Naive thymus-derived CD8-positive, alpha-beta T cell (primary cell): ENCODE data around the gene POLR3K. TPM values are rescaled to one million over a fixed set of nuclear protein-coding genes. Genes with fewer than 3 reads are reported as not detected.

Source experiments
- ATAC-seq, 2 donors: fragments of 150-1000 bp; cut with Tn5 transposase in 1 of 2; sonication (Bioruptor Pico), chemical (Tn5 transposase) in 1 of 2; 1 replicate in 1 of 2; 2 replicates in 1 of 2; pipeline ENCODE4 v1.10.0; 2021; ENCODE audit warnings: mild to moderate bottlenecking in 2 of 2, moderate library complexity in 2 of 2
- POLR2A ChIA-PET: fragments of 350-600 bp; sonication (Branson Sonifier 250); formaldehyde crosslinking; loops from one replicate; lab custom pipeline; 2021; ENCODE audit warnings: antibody characterized with exemption; lab: Charles Lee
- DNase-seq, 10 donors: peaks; one replicate each; pipeline versions ENCODE4 v3.0.0 to v3.0.0-alpha.2; 2020 to 2022
- H3K27ac Mint-ChIP-seq, 10 donors: one replicate each; pipeline ENCODE4 v1.8.0; 2020 to 2022; ENCODE audit warnings: mild to moderate bottlenecking in 10 of 10, mixed read lengths in 10 of 10, moderate library complexity in 4 of 10, inconsistent platforms in 1 of 10
- H3K27me3 Mint-ChIP-seq, 5 donors: one replicate each; pipeline ENCODE4 v1.8.0; 2021 to 2022; ENCODE audit warnings: mixed read lengths in 5 of 5
- H3K36me3 Mint-ChIP-seq, 3 donors: one replicate each; pipeline ENCODE4 v1.8.0; 2020 to 2022; ENCODE audit warnings: mixed read lengths in 3 of 3, mild to moderate bottlenecking in 2 of 3, inconsistent platforms in 1 of 3
- H3K4me1 Mint-ChIP-seq, 4 donors: one replicate each; pipeline ENCODE4 v1.8.0; 2021 to 2022; ENCODE audit warnings: mixed read lengths in 4 of 4
- H3K4me3 Mint-ChIP-seq, 10 donors: one replicate each; pipeline ENCODE4 v1.8.0; 2020 to 2022; ENCODE audit warnings: mild to moderate bottlenecking in 10 of 10, mixed read lengths in 10 of 10, moderate library complexity in 6 of 10, inconsistent platforms in 1 of 10
- H3K9me3 Mint-ChIP-seq, 9 donors: one replicate each; pipeline ENCODE4 v1.8.0; 2020 to 2022; ENCODE audit warnings: mixed read lengths in 9 of 9, mild to moderate bottlenecking in 3 of 9, inconsistent platforms in 1 of 9, moderate library complexity in 1 of 9
- polyA plus RNA-seq, 3 donors: library from polyadenylated mRNA; unstranded; fragments of 300-500 nt; fragmentation: Illumina TruSeq; gene quantifications; one replicate each; pipeline ENCODE4 v1.2.3, GENCODE V29; 2021
- total RNA-seq, 8 experiments: library from RNA in 2 of 8; stranded (reverse) in 2 of 8; gene quantifications; one replicate each; pipeline ENCODE4 v1.2.3 and lab custom pipeline; 2021 to 2026

POLR3K gene
- total and polyA plus RNA-seq, 5 experiments from 2014 or later = 16.2 to 29.5 (median 20.9) TPM

DNA sequence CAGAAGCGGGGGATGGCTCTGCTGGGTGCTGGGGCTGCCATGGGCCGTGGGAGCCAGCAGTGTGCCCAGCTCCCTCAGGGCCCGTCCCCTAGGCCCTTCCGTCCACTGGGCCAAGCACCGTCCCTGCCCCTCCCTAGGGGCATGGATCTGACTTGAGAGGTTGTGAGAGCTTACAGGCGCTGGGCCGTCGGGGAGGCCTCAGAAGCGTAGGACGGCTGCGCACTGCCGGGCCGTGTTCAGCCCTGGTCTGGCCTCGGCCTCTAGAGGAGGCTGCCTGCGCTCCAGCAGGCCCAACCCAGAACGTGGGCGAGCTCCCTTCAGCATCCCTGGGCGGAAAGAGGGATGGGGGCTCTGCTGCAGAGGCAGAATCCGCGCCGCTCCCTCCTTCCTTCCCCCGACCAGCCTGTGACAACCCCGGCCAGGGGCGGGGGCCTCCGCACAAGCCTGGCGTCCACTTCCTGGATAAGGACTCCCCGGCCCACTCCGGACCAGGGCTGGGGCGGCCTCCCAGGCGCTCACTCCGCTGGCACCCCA, 23.9 kb upstream of the POLR3K start:
- POLR2A ChIA-PET = interaction anchor here (0.6 to 1.6 kb wide), 4 partner anchors 10 to 24 kb away, joined by 3 to 7 read pairs (median 4); partner anchors contain the start of genes POLR3K and SNRNP25

DNA sequence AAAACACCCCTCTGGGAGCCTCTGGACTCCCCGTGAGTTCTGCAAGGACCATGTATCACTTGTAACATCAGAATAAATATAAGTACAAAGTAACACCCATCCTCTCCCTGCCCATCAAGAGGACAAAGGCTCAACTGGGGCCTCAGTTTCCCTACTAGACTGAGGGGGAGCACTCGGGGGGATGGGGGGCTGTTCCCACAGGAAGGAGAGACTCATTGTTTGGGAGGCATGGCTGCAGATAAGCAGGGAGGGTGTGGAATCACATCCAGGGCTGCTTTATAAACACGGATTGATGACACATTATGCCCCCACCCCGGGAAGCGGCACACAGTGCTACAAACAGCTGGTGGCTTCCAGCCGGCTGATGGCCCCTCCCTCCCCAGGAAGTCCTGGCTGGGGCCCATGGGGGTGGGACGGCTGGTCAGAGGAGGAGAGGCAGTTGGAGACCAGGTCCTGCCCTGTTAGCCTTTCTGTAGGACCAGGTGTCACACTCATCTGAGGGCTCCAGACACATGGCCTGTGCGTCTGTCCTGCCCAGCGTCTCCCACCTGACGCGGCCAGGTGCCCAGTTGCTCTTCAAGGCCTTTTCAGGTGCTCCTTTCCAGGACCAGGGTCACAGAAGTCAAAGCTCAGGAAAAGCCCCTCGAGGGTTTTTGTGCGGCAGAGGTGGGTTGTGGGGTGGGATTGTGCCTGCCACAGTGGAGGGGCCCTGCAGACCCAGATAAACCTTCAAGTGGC, 23.3 kb upstream of the POLR3K start:
- Mint-ChIP-seq H3K36me3 (peaks cover 0 to 7% (median 0%) of the 10 kb centered on the region in 3 donors), H3K4me3 (peak overlapping the region; percentile 65 to 87 (median 77)), H3K27ac (peak overlapping the region in 6 of 10 donors; percentile 17 to 80 (median 76)), H3K27me3 (peaks cover 9 to 22% (median 15%) of the 10 kb centered on the region in 5 donors), H3K4me1 (peaks cover 19 to 37% (median 30%) of the 10 kb centered on the region in 4 donors), H3K9me3 (no peaks in the 10 kb centered on the region)
- POLR2A ChIA-PET = interaction anchor here (0.6 to 1.6 kb wide), 4 partner anchors 11 to 23 kb away, joined by 3 to 7 read pairs (median 4); partner anchors contain the start of genes POLR3K and SNRNP25
- DNase-seq = no peak
- no peak for ATAC-seq

More for the DNA sequence above, 23.9 kb upstream of the POLR3K start:
- Mint-ChIP-seq H3K36me3 (peaks cover 0 to 7% (median 0%) of the 10 kb centered on the region in 3 donors), H3K27me3 (peaks cover 9 to 22% (median 15%) of the 10 kb centered on the region in 5 donors), H3K27ac (peak overlapping the region in 2 of 10 donors; percentile 36 to 79), H3K4me3 (peak overlapping the region; percentile 65 to 87 (median 77)), H3K4me1 (peaks cover 19 to 37% (median 30%) of the 10 kb centered on the region in 4 donors), H3K9me3 (no peaks in the 10 kb centered on the region)
- DNase-seq (peak in 5 of 10 donors; percentile 15 to 30 (median 24)), ATAC-seq (peak; percentile 31 to 42)

DNA sequence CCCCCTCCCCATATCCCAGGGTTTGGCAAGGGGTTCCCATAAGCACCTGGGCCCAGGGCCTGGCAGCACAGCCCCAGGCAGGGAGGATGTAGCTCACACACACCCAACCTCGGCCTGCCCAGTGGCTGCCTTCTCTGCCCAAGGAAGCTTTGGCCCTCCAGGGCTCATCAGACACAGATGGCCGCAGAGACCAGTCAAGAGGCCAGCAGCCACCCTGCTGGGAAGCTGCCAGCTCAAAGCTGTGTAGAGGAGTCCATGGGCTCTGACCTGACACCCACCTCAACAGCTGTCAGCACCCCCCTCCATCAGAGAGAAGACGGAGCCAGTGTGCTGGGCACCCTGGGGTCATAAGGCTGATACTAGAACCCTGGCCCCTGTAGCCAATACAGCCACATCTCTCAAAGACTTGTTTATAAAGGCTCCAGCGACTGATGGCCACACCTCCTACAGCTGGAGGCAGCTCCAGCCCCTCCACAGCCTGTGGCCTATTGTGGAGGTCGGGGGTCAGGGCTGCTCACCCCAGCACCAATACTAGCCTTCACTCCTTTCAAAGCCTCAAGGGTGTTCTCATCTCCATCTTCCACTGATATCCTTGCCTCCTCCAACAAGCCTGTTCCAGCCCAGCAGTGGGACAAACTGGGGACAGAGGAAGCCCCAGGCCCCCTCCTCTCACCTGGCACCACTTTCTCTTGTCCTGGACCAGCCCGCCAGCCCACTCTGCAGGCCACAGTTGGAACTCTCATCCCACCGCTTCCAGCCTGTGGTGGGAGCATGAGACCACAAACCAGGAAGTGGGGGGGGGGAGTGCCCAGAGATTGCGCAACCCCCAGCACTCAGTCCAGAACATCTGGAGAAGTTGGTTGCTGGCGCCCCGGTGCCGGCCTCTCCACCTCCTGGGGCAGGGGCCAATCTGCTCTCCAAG, 22.4 kb upstream of the POLR3K start:
- Mint-ChIP-seq H3K27me3 (peaks cover 11 to 25% (median 15%) of the 10 kb centered on the region in 5 donors), H3K36me3 (peaks cover 0 to 7% (median 0%) of the 10 kb centered on the region in 3 donors), H3K4me3 (peak overlapping the region in 8 of 10 donors; percentile 47 to 82 (median 76)), H3K27ac (peak overlapping the region in 4 of 10 donors; percentile 17 to 57 (median 28)), H3K4me1 (peaks cover 16 to 34% (median 32%) of the 10 kb centered on the region in 4 donors), H3K9me3 (no peaks in the 10 kb centered on the region)
- ATAC-seq = no peak
- POLR2A ChIA-PET = interaction anchor here (0.6 to 1.3 kb wide), 2 partner anchors 8 to 193 kb away, joined by 3 read pairs; no protein-coding TSS in a partner anchor
- DNase-seq = no peak

DNA sequence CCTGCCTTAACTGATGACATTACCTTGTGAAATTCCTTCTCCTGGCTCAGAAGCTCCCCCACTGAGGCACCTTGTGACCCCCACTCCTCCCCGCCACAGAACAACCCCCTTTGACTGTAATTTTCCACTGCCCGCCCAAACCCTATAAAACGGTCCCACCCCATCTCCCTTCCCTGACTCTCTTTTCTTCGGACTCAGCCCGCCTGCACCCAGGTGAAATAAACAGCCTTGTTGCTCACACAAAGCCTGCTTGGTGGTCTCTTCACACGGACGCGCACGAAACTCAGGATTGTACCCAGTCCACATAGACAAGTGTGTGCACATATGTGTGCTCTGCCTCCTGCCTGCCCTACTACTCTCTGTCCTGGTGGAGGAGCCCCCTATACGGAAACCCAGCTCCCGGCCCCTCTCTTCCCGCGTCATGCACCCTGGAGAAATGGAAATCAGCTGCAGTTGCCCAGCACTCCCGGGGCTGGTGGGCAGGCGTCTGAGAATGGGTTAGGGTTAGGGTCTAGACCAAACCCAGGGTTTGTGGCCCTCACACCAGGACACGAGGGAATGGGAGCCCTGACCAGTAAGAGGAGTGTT, 21.4 kb upstream of the POLR3K start:
- H3K4me1 Mint-ChIP-seq = peaks cover 16 to 34% (median 30%) of the 10 kb centered on the region in 4 donors
- peak overlapping the region in 2 of 10 donors; percentile 25 to 35 for H3K4me3 Mint-ChIP-seq
- no peak for DNase-seq
- H3K27ac Mint-ChIP-seq = no peak overlapping the region
- peaks cover 14 to 34% (median 18%) of the 10 kb centered on the region in 5 donors for H3K27me3 Mint-ChIP-seq
- POLR2A ChIA-PET = interaction anchor here (0.6 to 1.3 kb wide), 2 partner anchors 9 to 194 kb away, joined by 3 read pairs; no protein-coding TSS in a partner anchor
- H3K36me3 Mint-ChIP-seq = peaks cover 0 to 6% (median 0%) of the 10 kb centered on the region in 3 donors
- no peak for ATAC-seq
- H3K9me3 Mint-ChIP-seq = no peaks in the 10 kb centered on the region

DNA sequence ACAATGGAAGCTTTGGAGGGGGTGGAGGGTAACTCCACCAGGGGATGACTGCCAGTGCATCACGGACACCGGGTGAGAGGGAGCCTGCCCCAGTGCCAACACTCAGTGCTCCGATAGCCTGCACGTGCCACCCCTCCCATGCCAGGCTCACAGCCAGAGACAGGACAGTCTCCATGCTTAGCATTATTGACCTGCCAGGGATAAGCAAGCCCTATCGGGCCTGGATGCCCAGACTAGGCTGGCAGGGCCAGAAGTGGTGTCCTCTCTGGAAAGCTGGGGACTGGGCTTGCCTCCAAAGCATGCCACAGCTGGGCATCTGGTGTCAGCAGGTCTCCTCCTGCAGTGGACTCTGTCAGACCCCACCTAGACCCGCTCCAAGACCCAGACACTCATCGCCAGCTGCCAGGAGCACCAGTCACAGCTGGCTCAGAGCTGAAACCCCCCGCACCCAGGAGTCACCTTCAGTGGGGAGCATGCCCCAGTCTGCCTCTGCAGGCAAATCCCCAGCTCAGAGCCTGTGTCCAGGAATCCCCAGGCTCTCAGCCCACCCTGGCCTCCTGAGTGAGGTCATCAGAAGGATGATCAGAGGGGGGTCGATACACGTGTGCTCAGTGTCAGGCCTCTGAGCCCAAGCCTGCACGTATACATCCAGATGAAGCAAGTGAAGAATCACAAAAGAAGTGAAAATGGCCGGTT, 20.8 kb upstream of the POLR3K start:
- H3K27ac Mint-ChIP-seq = no peak overlapping the region
- ATAC-seq (no peak), DNase-seq (no peak)
- H3K4me1 Mint-ChIP-seq = peaks cover 16 to 28% (median 24%) of the 10 kb centered on the region in 4 donors
- no peak overlapping the region for H3K4me3 Mint-ChIP-seq
- peaks cover 0 to 3% (median 0%) of the 10 kb centered on the region in 3 donors for H3K36me3 Mint-ChIP-seq
- POLR2A ChIA-PET = interaction anchor here (1.3 kb wide), 1 partner anchor 10 kb away, joined by 3 read pairs; no protein-coding TSS in a partner anchor
- peaks cover 14 to 37% (median 22%) of the 10 kb centered on the region in 5 donors for H3K27me3 Mint-ChIP-seq
- no peaks in the 10 kb centered on the region for H3K9me3 Mint-ChIP-seq

DNA sequence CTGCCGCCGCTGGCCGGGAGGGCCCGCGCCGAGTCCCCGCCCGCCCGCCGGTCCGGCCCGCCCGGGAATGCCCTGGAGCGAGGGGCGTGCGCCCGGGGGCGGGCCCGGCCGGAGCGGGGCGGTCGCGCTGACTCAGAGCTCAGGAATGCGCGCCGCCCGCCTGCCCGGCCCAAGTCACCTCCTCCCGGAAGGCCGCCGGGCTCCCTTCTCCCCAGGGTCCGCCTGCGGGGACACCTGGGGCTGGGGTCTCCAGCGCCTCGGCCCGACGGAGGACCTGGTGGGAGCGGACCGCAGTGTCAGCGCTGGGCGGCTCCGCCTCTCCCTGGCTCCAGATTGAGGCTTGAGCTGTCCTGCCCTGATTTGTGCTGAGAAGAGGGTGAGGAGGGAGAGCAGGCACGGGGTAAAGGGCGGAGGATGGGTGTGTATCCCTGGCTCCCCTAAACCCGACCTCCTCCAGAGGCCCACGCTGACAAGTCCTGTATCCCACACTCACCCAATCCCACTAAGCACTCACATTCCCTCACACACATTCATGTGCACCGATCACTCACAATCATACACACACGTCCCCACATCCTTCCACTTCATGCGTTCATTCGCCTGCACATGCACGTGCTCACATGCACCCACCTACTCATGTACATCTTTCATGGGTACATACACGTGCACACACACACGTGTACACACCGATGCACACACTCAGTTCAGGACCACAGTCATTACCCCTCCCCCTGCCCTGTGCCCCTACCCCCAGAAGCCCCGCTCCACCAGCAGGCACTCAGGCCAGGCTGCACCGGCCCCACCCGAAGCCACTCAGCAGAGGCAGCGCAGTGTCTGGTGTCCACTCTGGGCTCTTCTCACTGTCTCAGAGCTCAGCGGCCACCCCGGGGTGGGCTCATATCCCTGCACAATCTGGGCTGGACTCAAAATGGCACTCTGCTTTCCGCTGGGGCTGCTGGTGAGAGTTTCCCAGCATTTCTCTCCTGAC, 19.4 kb upstream of the POLR3K start, which contains the start of gene RHBDF1:
RHBDF1 (minus strand) TSS at position 71 of the 988 bp plus-strand sequence. CDS start 7,616 bp downstream, outside the sequence.
- H3K36me3 Mint-ChIP-seq = peaks cover 0 to 3% (median 0%) of the 10 kb centered on the region in 3 donors
- peak within 1 kb of the TSS in 9 of 10 donors; percentile 12 to 81 (median 65) for H3K4me3 Mint-ChIP-seq
- ATAC-seq (peak in 1 of 2 donors; percentile 48), DNase-seq (no peak)
- H3K27me3 Mint-ChIP-seq = peaks cover 14 to 37% (median 22%) of the 10 kb centered on the region in 5 donors
- POLR2A ChIA-PET = interaction anchor here (0.6 kb wide), 1 partner anchor 10 kb away, joined by 3 read pairs; no protein-coding TSS in a partner anchor
- no peaks in the 10 kb centered on the region for H3K9me3 Mint-ChIP-seq
- peaks cover 9 to 22% (median 16%) of the 10 kb centered on the region in 4 donors for H3K4me1 Mint-ChIP-seq
- H3K27ac Mint-ChIP-seq = peak within 1 kb of the TSS in 1 of 10 donors; percentile 20

DNA sequence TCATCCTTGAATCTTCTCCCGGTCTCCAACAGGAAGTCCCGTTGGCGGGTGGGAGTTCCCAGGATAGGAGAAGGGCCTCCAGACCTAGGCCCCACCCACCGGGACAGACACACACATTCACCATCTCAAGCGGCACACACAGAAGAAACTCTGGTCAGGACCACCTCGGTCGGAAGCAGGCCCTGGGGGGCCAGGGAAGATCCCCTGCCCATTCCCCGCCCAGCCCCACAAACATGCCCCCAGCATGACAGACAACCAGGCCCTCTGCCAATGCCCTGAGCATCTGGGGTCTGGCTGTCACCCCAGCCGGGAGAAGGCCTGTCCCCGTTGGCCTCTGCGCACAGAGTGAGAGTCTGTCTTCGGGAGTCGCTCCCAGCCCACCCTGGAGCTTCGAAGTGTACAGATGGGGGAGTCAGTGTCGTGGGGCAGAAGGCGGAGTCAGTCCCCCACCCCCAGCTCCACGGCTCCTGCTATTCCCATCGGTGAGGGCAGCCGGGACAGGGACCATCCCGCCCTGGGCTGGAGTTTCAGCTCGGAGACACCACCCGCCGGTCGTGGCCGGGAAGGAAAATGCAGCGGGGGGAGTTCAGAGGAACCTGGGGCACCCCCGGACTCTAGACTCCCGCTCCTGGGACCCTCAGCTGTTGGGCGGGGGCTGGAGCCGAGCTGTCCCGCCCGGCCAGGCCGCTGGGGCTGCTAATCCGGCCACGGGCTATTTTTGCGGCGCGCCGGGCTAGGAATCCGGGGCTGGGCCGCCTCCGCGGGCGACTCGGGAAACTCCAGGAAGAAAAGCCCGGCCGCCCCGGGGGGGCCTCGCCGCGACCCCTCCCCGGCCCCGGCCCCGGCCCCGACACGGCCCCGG, 18.4 kb upstream of the POLR3K start:
- peak overlapping the region in 3 of 10 donors; percentile 26 to 48 (median 29) for H3K4me3 Mint-ChIP-seq

DNA sequence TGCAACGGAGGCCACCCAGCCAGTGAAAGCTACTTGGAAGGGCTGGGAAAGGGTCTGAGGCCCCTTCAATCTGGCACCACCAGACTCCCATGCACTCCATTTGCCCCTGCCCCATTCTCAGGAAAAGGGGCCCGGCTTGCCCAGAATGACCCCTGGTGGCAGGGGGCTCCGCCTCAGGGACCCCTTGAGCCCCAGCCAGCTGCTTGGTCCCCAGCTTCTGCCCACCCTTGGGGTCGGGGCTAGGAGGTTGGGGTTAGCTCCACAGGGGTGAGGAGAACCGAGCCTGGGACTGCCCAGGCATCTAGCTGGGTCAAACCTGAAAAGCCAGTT, 17.8 kb upstream of the POLR3K start:
- no peaks in the 10 kb centered on the region for H3K9me3 Mint-ChIP-seq
- H3K4me3 Mint-ChIP-seq = peak overlapping the region in 1 of 10 donors; percentile 48
- POLR2A ChIA-PET = no interaction called here
- H3K36me3 Mint-ChIP-seq = peaks cover 0 to 3% (median 0%) of the 10 kb centered on the region in 3 donors
- peaks cover 17 to 41% (median 22%) of the 10 kb centered on the region in 5 donors for H3K27me3 Mint-ChIP-seq
- peaks cover 3 to 10% (median 8%) of the 10 kb centered on the region in 4 donors for H3K4me1 Mint-ChIP-seq
- DNase-seq (no peak), ATAC-seq (no peak)
- no peak overlapping the region for H3K27ac Mint-ChIP-seq

More for the DNA sequence above, 18.4 kb upstream of the POLR3K start:
- Mint-ChIP-seq H3K27me3 (peaks cover 17 to 41% (median 22%) of the 10 kb centered on the region in 5 donors), H3K9me3 (no peaks in the 10 kb centered on the region), H3K4me1 (peaks cover 8 to 16% (median 13%) of the 10 kb centered on the region in 4 donors), H3K27ac (no peak overlapping the region), H3K36me3 (peaks cover 0 to 3% (median 0%) of the 10 kb centered on the region in 3 donors)
- no peak for DNase-seq
- ATAC-seq = no peak
- POLR2A ChIA-PET = interaction anchor here (0.6 kb wide), 1 partner anchor 12 kb away, joined by 3 read pairs; no protein-coding TSS in a partner anchor

DNA sequence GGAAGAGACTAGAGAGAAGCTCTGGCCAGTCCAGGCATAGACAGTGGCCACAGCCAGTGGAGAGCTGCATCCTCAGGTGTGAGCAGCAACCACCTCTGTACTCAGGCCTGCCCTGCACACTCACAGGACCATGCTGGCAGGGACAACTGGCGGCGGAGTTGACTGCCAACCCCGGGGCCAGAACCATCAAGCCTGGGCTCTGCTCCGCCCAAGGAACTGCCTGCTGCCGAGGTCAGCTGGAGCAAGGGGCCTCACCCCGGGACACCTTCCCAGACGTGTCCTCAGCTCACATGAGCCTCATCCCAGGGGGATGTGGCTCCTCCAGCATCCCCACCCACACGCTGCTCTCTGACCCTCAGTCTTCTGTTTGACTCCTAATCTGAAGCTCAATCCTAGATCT, 15.8 kb upstream of the POLR3K start:
- Mint-ChIP-seq H3K36me3 (peaks cover 0 to 3% (median 0%) of the 10 kb centered on the region in 3 donors), H3K4me3 (no peak overlapping the region), H3K27me3 (peaks cover 15 to 42% (median 21%) of the 10 kb centered on the region in 5 donors), H3K9me3 (no peaks in the 10 kb centered on the region), H3K4me1 (peaks cover 6 to 12% (median 7%) of the 10 kb centered on the region in 4 donors), H3K27ac (peak overlapping the region in 1 of 10 donors; percentile 37)
- DNase-seq (no peak), ATAC-seq (no peak)
- POLR2A ChIA-PET = no interaction called here
